GM04504 (cell line): ENCODE results near the gene SMIM24.
"Not testable (repeated sequence)": the region's sequence is repeated elsewhere in the genome, so short reads cannot be mapped to it uniquely, and the experiment has no call there.

Experiments
- DNase-seq: peaks from one replicate; pipeline ENCODE4 v3.0.0-alpha.2; 2012; ENCODE audit warnings: low read depth

Gene SMIM24

GRCh38 chr19:3455960-3456601, 24.2 kb downstream of the SMIM24 start:
- no peak for DNase-seq

- no peak for DNase-seq
These were observed 24.9 kb downstream of the SMIM24 start for GRCh38 chr19:3455393-3455955.

DNA sequence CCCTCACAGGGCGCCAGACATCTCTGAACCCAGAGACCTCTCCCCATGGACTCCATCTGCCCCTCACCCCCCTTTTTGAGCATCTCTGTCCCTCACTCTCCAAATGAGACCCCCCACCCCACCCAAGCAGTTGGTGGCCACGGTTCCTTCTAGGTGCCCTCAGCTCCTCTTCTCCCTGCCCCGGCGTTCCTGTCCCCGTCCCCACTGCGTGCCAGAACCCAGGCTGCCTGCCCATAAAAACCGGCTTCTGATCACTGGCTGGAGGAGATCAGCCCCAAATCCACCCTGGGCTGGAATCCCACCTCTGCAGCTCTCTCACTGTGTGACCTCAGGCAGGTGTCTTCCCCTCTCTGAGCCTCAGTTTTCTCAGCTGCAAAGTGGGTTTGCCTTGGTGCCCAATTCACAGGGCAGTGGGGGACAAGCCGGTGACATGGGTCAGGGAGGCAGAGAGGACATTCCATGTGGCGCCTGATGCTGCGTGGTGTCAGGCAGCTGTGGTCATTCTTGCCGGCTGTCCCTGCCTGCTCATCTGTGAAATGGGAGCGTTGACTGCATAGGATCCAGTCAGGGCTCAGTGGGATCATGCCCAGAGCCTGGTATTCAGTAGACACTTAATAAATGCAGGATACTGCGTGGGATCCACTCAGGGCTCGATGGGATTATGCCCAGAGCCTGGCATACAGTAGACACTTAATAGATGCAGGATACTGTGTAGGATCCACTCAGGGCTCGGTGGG, 25.5 kb downstream of the SMIM24 start:
- no peak for DNase-seq

DNA sequence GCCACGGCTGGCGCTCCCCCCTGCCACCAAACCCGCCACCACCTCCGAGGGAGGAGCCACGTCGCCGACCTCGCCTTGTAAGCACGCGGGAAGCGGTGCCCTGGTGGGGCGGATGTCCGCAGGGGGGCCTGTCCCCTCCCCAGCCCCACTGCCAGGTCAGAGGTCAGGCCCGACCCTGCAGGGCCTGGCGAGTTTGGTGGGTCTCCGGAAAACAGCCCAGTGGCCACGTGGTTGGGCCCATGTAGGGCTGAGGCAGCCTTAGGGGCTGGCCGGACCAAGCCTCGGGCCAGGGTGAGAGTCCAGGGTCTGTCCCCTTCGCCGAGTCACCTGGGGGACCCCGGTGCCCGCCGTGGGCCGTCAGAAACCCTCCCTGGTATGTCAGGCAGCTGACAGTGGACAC, 26.5 kb downstream of the SMIM24 start:
- DNase-seq, result no peak

- DNase-seq, result not testable (repeated sequence)
These were observed 27.4 kb downstream of the SMIM24 start for GRCh38 chr19:3452942-3453214.

- no peak for DNase-seq
These were observed 28.0 kb downstream of the SMIM24 start for GRCh38 chr19:3452171-3452941.

DNA sequence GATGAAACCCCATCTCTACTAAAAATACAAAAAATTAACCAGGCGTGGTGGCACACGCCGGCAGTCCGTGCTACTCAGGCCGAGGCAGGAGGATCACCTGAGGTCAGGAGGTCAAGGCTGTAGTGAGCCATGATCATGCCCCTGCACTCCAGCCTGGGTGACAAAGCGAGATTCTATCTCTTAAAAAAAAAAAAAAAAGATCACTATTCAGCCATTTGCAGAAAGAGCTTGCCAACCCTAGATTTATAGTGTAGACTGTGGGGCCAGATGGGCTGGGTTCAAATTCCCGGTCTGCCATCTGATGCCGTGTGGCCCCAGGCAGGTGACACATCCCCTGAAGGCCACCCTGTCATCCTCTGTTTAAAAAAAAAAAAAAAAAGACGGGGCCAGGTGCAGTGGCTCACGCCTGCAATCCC, 28.9 kb downstream of the SMIM24 start:
- no peak for DNase-seq

DNA sequence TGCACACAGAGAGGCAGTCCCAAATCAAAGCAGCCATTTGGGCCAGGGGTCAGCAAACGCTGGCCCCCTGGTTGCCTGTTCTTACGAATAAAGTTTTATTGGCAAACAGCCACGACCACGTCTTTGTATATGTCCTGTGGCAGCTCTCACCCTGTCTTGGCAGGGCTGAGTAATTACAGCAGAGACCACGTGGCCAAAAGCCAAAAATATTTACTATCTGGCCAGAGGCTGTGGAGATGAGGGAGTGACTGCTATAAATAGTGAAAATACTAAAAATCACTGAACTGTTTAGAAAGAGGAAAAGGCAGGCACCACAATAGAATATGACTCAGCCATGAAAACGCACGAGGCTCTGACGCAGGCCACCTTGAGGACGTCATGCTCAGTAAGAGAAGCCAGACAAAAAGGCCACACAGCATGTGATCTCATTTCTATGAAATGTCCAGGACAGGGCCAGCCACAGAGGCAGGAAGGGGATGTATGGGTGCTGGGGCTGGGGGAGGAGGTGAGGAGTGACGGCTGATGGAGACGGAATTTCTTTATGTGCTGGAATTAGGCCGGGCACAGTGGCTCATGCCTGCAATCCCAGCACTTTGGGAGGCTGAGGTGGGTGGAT, 29.4 kb downstream of the SMIM24 start:
- DNase-seq, result peak; percentile 98

DNA sequence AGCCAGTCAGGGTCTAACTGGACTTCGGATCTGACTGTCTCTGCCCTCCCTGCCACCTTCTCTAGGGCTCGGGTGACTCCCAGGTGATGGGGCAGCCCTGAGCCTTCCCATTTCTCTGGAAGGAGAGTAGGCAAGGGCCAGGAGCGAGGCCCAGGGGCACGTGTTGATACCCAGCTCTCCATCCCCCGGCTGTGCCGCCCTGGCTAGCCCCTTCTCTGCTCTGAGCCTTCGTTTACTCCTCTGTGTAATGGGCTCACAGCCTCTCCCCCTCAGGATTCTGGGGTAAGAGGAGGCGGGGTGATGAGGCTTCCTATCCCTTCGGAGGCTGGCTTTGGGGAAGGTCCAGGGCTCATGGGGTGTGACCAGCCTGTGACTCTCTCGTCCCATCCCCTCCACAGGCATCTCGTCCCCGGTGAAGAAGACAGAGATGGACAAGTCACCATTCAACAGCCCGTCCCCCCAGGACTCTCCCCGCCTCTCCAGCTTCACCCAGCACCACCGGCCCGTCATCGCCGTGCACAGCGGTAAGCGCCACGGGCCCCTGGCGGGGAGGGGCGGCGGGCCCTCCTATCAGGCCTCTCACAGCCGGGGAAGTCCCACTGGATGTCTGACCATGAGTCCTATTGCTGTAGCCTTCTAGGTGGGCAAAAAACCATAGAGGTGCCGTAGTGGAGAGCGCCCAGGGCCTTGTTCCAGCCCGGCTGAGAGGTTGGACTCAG, 31.6 kb downstream of the SMIM24 start:
- no peak for DNase-seq

DNA sequence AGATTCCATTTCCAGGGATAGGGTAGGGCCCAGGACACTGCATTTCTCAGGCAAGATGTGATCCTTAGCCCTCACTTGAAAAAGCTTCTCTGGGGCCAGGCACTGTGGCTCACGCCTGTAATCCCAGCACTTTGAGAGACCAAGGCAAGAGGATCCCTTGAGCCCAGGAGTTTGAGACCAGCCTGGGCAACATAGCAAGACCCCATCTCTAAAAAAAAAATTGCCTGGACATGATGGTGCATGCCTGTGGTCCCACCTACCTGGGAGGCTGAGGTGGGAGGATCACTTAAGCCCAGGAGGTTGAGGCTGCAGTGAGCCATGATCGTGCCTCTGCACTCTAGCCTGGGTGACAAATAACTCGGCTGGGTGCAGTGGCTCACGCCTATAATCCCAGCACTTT, 33.7 kb downstream of the SMIM24 start:
- DNase-seq, result not testable (repeated sequence)

GRCh38 chr19:3444695-3445234, 35.6 kb downstream of the SMIM24 start:
- no peak for DNase-seq

GRCh38 chr19:3443840-3444694, 36.3 kb downstream of the SMIM24 start:
- no peak for DNase-seq

- DNase-seq, result no peak
These were observed 37.7 kb downstream of the SMIM24 start for GRCh38 chr19:3442487-3443071.

DNA sequence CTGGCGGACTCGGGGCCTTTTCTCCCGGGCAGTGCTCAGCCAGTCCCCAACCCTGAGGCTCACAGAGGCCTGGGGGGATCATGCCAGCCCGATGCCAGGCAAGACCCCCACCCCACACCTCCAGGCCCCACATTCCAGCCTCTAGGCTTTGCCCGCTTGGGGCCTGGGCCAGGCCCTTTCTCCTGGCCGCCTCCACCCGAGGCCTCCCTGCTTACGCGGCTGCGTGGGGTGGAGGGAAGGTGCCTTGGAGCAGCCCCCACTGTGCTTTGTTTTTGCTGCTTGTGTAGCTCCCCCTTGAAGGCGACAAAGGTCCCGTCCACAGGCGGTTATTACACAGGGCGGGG, 38.4 kb downstream of the SMIM24 start:
- no peak for DNase-seq

DNA sequence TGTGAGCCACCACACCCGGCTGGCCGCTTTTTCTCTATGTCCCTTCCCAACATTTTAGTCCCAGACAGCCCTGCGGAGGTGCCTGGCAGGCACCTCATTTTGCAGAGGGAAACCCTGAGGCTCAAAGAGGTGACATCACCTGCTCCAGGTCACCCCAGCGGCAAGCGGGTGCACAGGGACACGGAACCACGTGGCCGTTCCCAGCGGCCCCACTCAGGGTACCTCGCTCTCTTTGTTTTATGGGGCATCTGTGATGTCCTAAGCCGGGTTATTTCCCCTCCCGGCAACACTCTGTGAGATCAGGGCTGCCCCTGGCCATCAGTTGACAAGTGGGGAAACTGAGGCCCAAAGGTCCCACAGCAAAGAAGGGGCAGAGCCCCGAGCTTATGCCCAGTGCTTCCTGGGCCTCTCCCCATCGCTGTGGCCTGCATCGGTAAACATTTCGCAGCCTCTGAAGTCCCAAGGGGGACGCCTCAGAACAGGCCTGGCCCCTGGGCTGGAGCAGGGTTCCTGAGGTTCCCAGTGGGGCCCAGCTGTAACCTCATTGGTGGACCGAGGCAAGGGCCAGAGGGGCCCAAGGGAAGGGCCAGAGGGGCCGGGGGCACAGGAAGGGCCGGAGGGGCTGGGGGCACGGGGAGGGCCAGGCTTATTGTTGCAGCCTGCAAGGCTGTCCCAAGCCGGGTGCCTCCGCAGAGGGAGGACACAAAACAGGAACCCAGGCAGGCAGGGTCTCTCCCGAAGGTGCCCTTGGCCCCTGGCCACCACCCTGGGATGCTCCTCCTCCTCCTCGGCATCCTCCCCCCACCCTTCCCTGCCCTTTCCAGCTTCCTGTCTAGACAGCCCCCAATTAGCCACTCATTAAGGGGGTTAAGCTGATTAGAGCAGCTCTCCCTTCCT, 39.0 kb downstream of the SMIM24 start:
- no peak for DNase-seq

GRCh38 chr19:3440082-3440481, 40.2 kb downstream of the SMIM24 start:
- DNase-seq, result no peak

DNA sequence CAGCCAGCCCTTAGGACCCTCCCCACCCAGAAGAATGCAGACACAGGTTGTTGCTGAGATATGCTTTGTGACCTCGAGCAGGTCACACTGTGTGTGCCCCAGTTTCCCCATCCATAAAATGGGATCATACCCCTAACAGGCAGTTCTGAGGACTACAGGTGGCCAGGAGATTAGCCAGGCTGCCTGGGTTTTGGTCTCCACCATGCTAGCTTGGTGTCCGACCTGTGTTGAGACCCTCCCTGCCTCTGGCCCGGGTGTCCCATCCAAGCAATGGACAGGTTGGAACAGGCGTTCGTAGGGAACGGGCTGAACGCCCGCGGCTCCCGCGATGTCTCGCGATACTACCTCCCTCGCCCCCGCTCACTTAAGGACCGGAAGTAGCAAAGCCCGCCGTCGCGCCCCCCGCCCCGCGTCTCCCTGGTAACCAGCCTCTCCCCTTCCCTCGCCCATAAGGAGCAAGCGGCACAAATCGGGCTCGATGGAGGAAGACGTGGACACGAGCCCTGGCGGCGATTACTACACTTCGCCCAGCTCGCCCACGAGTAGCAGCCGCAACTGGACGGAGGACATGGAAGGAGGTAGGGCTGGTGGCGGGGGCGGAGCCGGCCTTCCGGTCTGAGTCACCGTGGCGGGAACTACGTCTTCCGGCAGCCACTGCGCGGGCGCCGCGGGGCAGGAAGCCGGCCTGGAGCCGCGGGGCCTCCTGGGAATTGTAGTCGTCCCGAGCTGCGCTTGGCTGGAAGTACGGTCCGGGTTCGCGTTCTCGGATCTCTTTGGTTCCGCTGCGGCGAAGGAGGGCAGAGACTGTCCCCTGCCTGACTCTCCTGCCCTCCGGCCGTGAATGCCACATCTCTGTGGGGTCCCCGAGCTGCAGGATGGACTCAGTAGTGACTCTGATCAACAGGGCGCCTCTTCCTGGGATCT, 45.4 kb downstream of the SMIM24 start:
- peak; percentile 85 for DNase-seq
